Dendritic cell treated with granulocyte-macrophage colony-stimulating factor and Interleukin-4, amounts not matched to agents 40 ng/mL and 50 ng/mL, for 4 days (primary cell): Measurements from ENCODE around the gene ZNF502.
"Not testable (repeated sequence)": the region's sequence is repeated elsewhere in the genome, so short reads cannot be mapped to it uniquely, and the experiment has no call there.

ENCODE experiments used
- H3K27ac Mint-ChIP-seq: one replicate; pipeline ENCODE4 v1.8.0; 2022; ENCODE audit warnings: mild to moderate bottlenecking, mixed read lengths
- H3K27me3 Mint-ChIP-seq: one replicate; pipeline ENCODE4 v1.8.0; 2022; ENCODE audit warnings: mild to moderate bottlenecking, mixed read lengths
- H3K36me3 Mint-ChIP-seq: one replicate; pipeline ENCODE4 v1.8.0; 2022; ENCODE audit warnings: low read depth, mixed read lengths
- H3K4me1 Mint-ChIP-seq: one replicate; pipeline ENCODE4 v1.8.0; 2022; ENCODE audit warnings: low read depth, mixed read lengths
- H3K4me3 Mint-ChIP-seq: one replicate; pipeline ENCODE4 v1.8.0; 2022; ENCODE audit warnings: mild to moderate bottlenecking, moderate library complexity, mixed read lengths
- H3K9me3 Mint-ChIP-seq: one replicate; pipeline ENCODE4 v1.8.0; 2022; ENCODE audit warnings: mixed read lengths
- intact Hi-C: fragments of 100-400 bp; cut with micrococcal nuclease; formaldehyde crosslinking; loops from one replicate; pipeline ENCODE4 v1.15.0; 2022

Gene ZNF502

GRCh38 chr3:44712455-44713075, at the start of gene ZNF502:
ZNF502 (plus strand) TSS chr3:44712660; CDS start chr3:44720262, 7,602 bp downstream.
- peak within 1 kb of the TSS; percentile 93 for H3K4me3 Mint-ChIP-seq
- intact Hi-C loops, result loop anchor here (1.0 to 2.0 kb wide), 2 partner anchors 16 to 64 kb away; partner anchors contain the start of genes ZNF35 and ZNF501
- H3K27ac Mint-ChIP-seq, result peak within 1 kb of the TSS; percentile 93
- H3K36me3 Mint-ChIP-seq, result peaks cover 37% of the 10 kb centered on the region
- H3K27me3 Mint-ChIP-seq, result peaks cover 4% of the 10 kb centered on the region
- peaks cover 7% of the 10 kb centered on the region for H3K4me1 Mint-ChIP-seq
- peaks cover 74% of the 10 kb centered on the region for H3K9me3 Mint-ChIP-seq

GRCh38 chr3:44665173-44665572, 47.3 kb upstream of the ZNF502 start:
- H3K36me3 Mint-ChIP-seq, result peaks cover 16% of the 10 kb centered on the region

DNA sequence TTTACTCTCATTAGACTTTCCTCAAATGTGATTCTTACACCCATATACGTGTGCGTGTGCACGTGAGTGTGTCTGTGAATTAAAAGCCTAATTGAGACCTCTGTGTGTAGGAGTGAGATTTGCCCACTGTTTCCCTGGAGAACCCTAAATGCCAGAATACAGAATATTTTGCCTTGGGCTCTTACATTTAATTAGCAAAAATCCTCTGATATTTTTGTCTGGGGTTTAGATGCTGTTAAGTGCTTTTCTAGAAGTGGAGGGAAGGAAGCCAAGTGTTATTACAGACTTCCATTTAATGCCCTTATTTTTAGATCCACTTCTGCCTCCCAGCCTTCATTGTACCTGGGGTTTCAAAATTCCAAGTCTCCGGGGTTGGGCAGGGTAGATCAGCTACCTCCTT, 46.1 kb upstream of the ZNF502 start:
- Mint-ChIP-seq H3K4me3 (no peak overlapping the region), H3K9me3 (peaks cover 35% of the 10 kb centered on the region), H3K27ac (no peak overlapping the region), H3K27me3 (no peaks in the 10 kb centered on the region), H3K4me1 (no peaks in the 10 kb centered on the region), H3K36me3 (peaks cover 7% of the 10 kb centered on the region)
- intact Hi-C loops, result no loop called here

More at GRCh38 chr3:44665173-44665572, 47.3 kb upstream of the ZNF502 start:
- H3K27ac Mint-ChIP-seq, result no peak overlapping the region
- no peak overlapping the region for H3K4me3 Mint-ChIP-seq
- intact Hi-C loops, result no loop called here
- H3K9me3 Mint-ChIP-seq, result peaks cover 45% of the 10 kb centered on the region
- H3K27me3 Mint-ChIP-seq, result no peaks in the 10 kb centered on the region
- no peaks in the 10 kb centered on the region for H3K4me1 Mint-ChIP-seq

DNA sequence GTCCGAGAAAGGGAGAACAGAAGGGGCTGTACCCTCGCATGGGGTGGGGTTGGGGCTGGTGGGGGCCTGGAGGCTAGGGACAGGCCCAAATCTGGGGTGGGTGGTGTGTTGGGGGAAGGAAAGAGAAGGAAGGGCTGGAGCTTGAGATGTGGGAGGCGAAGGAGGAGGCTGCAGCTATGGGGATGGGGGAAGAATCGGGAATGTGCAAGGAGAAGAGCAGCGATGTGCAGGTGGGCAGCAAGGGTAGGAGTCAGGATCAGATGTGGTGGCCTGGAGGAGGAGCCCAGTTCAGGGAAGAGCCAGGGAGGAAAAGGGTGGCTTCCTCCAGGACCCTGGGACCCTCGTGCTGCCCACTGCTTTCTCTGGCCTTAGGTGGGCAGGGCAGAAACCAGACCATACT, 42.7 kb upstream of the ZNF502 start:
- H3K27ac Mint-ChIP-seq, result no peak overlapping the region
- H3K4me3 Mint-ChIP-seq, result no peak overlapping the region
- intact Hi-C loops, result no loop called here
- no peaks in the 10 kb centered on the region for H3K36me3 Mint-ChIP-seq
- H3K4me1 Mint-ChIP-seq, result no peaks in the 10 kb centered on the region
- H3K27me3 Mint-ChIP-seq, result no peaks in the 10 kb centered on the region
- H3K9me3 Mint-ChIP-seq, result peaks cover 44% of the 10 kb centered on the region

DNA sequence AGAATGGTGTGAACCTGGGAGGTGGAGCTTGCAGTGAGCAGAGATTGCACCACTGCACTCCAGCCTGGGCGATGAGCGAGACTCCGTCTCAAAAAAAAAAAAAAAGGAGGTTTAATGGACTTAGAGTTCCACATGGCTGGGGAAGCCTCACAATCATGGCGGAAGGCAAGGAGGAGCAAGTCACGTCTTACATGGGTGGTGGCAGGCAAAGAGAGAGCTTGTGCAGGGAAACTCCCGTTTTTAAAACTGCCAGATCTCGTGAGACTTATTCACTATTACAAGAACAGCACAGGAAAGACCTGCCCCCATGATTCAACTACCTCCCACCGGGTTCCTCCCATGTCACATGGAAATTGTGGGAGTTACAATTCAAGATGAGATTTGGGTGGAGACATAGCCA, 39.0 kb upstream of the ZNF502 start:
- H3K4me3 Mint-ChIP-seq, intact Hi-C loops, H3K4me1 Mint-ChIP-seq, H3K27ac Mint-ChIP-seq, H3K27me3 Mint-ChIP-seq, H3K36me3 Mint-ChIP-seq: not testable (repeated sequence)
- H3K9me3 Mint-ChIP-seq, result peaks cover 50% of the 10 kb centered on the region

DNA sequence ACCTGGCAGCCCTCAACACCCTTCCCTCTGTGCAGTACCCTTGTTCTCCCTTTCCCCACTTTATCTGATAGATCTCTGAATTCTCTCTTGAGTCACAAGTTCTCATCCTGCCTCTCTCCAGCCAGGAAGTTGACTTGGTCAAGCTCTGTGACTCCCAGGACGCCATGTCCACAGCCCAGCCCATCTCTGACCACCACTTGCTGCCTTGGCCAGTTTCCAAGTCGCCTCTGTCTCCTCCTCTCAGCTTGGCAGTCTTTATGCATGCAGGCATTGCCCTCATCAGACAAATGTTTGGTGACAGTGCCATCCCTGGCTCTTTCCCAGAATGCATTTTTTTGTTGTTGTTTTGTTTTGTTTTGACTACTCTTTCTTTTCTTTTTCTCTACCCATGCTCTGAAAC, 38.2 kb upstream of the ZNF502 start:
- H3K9me3 Mint-ChIP-seq, result peaks cover 50% of the 10 kb centered on the region
- H3K27ac Mint-ChIP-seq, result no peak overlapping the region
- H3K4me3 Mint-ChIP-seq, result no peak overlapping the region
- H3K4me1 Mint-ChIP-seq, result no peaks in the 10 kb centered on the region
- intact Hi-C loops, result no loop called here
- H3K27me3 Mint-ChIP-seq, result no peaks in the 10 kb centered on the region
- no peaks in the 10 kb centered on the region for H3K36me3 Mint-ChIP-seq

DNA sequence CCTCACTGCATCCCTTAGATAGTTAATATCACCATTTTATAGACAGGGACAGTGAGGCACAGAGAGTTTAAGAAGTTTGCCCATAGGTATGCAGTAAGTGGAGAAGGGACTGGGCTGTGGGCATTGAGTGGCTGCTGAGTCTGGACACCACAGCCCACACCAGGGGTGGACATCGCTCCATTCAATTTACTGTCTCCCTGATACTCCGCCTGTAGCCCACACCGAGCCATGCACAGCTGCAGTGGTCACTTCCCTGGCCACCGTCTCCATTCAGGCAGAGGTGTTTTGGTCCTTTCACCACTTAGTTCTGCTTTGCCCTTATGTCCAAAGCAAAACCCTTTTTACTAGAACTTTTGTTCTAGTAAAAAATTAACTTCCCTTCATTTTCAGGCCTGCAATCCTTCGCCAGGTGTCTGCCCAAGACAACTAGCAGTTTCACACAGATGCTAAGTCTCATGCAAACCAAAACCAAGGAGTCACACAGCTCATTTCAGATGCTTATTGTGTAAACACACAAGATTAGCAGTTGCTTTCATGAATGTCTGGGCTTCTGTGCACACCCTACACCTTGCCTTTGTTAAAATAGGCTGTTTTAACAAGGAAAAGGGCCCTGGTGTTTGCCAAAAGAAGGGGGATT, 33.9 kb upstream of the ZNF502 start:
- H3K4me1 Mint-ChIP-seq, result no peaks in the 10 kb centered on the region
- H3K27me3 Mint-ChIP-seq, result no peaks in the 10 kb centered on the region
- no peaks in the 10 kb centered on the region for H3K36me3 Mint-ChIP-seq
- H3K4me3 Mint-ChIP-seq, result no peak overlapping the region
- H3K9me3 Mint-ChIP-seq, result peaks cover 64% of the 10 kb centered on the region
- intact Hi-C loops, result no loop called here
- no peak overlapping the region for H3K27ac Mint-ChIP-seq

GRCh38 chr3:44680921-44681455, 31.5 kb upstream of the ZNF502 start:
- Mint-ChIP-seq H3K27ac (no peak overlapping the region), H3K4me1 (peaks cover 12% of the 10 kb centered on the region), H3K9me3 (peaks cover 64% of the 10 kb centered on the region), H3K27me3 (peaks cover 16% of the 10 kb centered on the region), H3K4me3 (no peak overlapping the region), H3K36me3 (peaks cover 10% of the 10 kb centered on the region)
- intact Hi-C loops, result no loop called here

- Mint-ChIP-seq H3K4me3 (no peak overlapping the region), H3K4me1 (peaks cover 12% of the 10 kb centered on the region), H3K9me3 (peaks cover 65% of the 10 kb centered on the region), H3K27ac (no peak overlapping the region), H3K27me3 (peaks cover 24% of the 10 kb centered on the region), H3K36me3 (peaks cover 10% of the 10 kb centered on the region)
- intact Hi-C loops, result no loop called here
These were observed 30.1 kb upstream of the ZNF502 start for GRCh38 chr3:44682182-44682896.

GRCh38 chr3:44685128-44685800, 27.2 kb upstream of the ZNF502 start:
- peaks cover 10% of the 10 kb centered on the region for H3K36me3 Mint-ChIP-seq
- peak overlapping the region; percentile 48 for H3K27ac Mint-ChIP-seq
- H3K27me3 Mint-ChIP-seq, result peaks cover 27% of the 10 kb centered on the region
- peaks cover 89% of the 10 kb centered on the region for H3K9me3 Mint-ChIP-seq
- peaks cover 12% of the 10 kb centered on the region for H3K4me1 Mint-ChIP-seq
- peak overlapping the region; percentile 81 for H3K4me3 Mint-ChIP-seq
- intact Hi-C loops, result no loop called here

GRCh38 chr3:44687898-44688297, 24.6 kb upstream of the ZNF502 start:
- Mint-ChIP-seq H3K9me3 (peaks cover 92% of the 10 kb centered on the region), H3K27me3 (peaks cover 33% of the 10 kb centered on the region), H3K4me1 (peaks cover 12% of the 10 kb centered on the region), H3K27ac (no peak overlapping the region), H3K4me3 (no peak overlapping the region), H3K36me3 (peaks cover 10% of the 10 kb centered on the region)
- intact Hi-C loops, result no loop called here

DNA sequence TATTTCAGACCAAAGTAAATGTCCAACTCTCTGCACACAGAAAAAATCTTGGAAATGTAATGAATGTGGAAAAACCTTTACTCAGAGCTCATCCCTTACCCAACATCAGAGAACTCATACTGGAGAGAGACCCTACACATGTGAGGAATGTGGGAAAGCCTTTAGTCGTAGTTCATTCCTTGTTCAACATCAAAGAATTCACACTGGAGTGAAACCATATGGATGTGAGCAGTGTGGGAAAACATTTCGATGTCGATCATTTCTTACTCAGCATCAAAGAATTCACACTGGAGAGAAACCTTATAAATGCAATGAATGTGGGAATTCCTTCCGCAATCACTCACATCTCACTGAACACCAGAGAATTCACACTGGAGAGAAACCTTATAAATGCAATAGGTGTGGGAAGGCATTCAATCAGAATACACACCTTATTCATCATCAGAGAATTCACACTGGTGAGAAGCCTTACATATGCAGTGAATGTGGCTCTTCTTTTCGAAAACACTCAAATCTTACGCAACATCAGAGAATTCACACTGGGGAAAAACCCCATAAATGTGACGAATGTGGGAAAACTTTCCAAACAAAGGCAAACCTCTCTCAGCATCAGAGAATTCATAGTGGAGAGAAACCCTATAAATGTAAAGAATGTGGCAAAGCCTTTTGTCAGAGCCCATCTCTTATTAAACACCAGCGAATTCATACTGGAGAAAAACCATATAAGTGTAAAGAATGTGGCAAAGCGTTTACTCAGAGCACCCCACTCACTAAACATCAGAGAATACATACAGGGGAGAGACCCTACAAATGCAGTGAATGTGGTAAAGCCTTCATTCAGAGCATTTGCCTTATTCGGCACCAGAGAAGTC, 9.0 kb downstream of the ZNF502 start:
- Mint-ChIP-seq H3K27ac (no peak overlapping the region), H3K4me3 (no peak overlapping the region), H3K9me3 (peaks cover 94% of the 10 kb centered on the region), H3K27me3 (no peaks in the 10 kb centered on the region), H3K4me1 (no peaks in the 10 kb centered on the region), H3K36me3 (peaks cover 53% of the 10 kb centered on the region)
- intact Hi-C loops, result no loop called here

GRCh38 chr3:44722103-44722401, 9.6 kb downstream of the ZNF502 start:
- intact Hi-C loops, result no loop called here
- peaks cover 91% of the 10 kb centered on the region for H3K9me3 Mint-ChIP-seq

More at GRCh38 chr3:44722103-44722401, 9.6 kb downstream of the ZNF502 start:
- H3K4me1 Mint-ChIP-seq, result no peaks in the 10 kb centered on the region
- no peaks in the 10 kb centered on the region for H3K27me3 Mint-ChIP-seq
- peaks cover 53% of the 10 kb centered on the region for H3K36me3 Mint-ChIP-seq
- H3K4me3 Mint-ChIP-seq, result no peak overlapping the region
- H3K27ac Mint-ChIP-seq, result no peak overlapping the region
